Vagina (tissue), 2 donors: Measurements from ENCODE around the gene NOVA2.

Source experiments
- CTCF ChIP-seq, 3 experiments: fragments of 450-650 bp in 2 of 3; fragments of 200-600 bp in 1 of 3; sonication (generic) in 1 of 3; IDR thresholded peaks; one replicate each; pipeline ENCODE4 v1.5.1; 2017 to 2019; ENCODE audit warnings: antibody characterized with exemption in 3 of 3, mild to moderate bottlenecking in 2 of 3, moderate library complexity in 2 of 3
- POLR2A ChIP-seq, 2 donors: fragments of 450-650 bp; IDR thresholded peaks; one replicate each; pipeline ENCODE4 v1.6.1; 2017; ENCODE audit warnings: antibody characterized with exemption in 2 of 2, mild to moderate bottlenecking in 2 of 2, moderate library complexity in 2 of 2

GRCh38 chr19:46006411-46006810 lies 32.7 kb upstream of the NOVA2 start:
- TF ChIP-seq CTCF (IDR thresholded peaks at IDR 0.05) = no peak
- no peak for TF ChIP-seq POLR2A (IDR thresholded peaks at IDR 0.05)
